ENCODE data around the gene NFIB.

Gene NFIB

GRCh38 chr9:14210428-14210827 is 103.5 kb downstream of the NFIB start:
- Histone ChIP-seq H3F3A (ENCODE audit: low read depth) (no peaks in the 10 kb centered on the region), H3K4me3 (ENCODE audit: low read length, poor library complexity, severe bottlenecking) (no peak overlapping the region), H3K9me3 (ENCODE audit: insufficient read depth, low read depth, low read length) (no peaks in the 10 kb centered on the region), H3K9ac (ENCODE audit: low read depth, low read length, poor library complexity, severe bottlenecking) (no peak overlapping the region), H3K4me1 (ENCODE audit: insufficient read depth, low read length, poor library complexity, severe bottlenecking) (peaks cover 18% of the 10 kb centered on the region), H3K27me3 (ENCODE audit: insufficient read depth, low read length, poor library complexity, severe bottlenecking) (no peaks in the 10 kb centered on the region), H4K20me1 (ENCODE audit: insufficient read depth, low read length, poor library complexity, severe bottlenecking) (no peaks in the 10 kb centered on the region), H3K4me2 (ENCODE audit: low read depth, low read length, poor library complexity, severe bottlenecking) (no peak overlapping the region), H3K9me2 (replicated peaks; ENCODE audit: low read depth, low read length) (no peaks in the 10 kb centered on the region), H3K36me3 (ENCODE audit: insufficient read depth, low read length) (no peaks in the 10 kb centered on the region), H2AFZ (ENCODE audit: low read length) (no peak overlapping the region), H3K79me2 (ENCODE audit: insufficient read depth, low read length) (no peaks in the 10 kb centered on the region)
- TF ChIP-seq EZH2phosphoT487 (IDR thresholded peaks at IDR 0.05; ENCODE audit: borderline replicate concordance): no peak
- no peak for TF ChIP-seq CTCF (conservative IDR thresholded peaks at IDR 0.05; ENCODE audit: low read length)

GRCh38 chr9:14209399-14210345 is 104.3 kb downstream of the NFIB start:
- Histone ChIP-seq H3K9ac (ENCODE audit: low read depth, low read length, poor library complexity, severe bottlenecking) (no peak overlapping the region), H3K4me3 (ENCODE audit: low read length, poor library complexity, severe bottlenecking) (no peak overlapping the region), H3K27me3 (ENCODE audit: insufficient read depth, low read length, poor library complexity, severe bottlenecking) (no peaks in the 10 kb centered on the region), H3K4me1 (ENCODE audit: insufficient read depth, low read length, poor library complexity, severe bottlenecking) (peaks cover 18% of the 10 kb centered on the region), H3K9me2 (replicated peaks; ENCODE audit: low read depth, low read length) (no peaks in the 10 kb centered on the region), H3K4me2 (ENCODE audit: low read depth, low read length, poor library complexity, severe bottlenecking) (no peak overlapping the region), H4K20me1 (ENCODE audit: insufficient read depth, low read length, poor library complexity, severe bottlenecking) (no peaks in the 10 kb centered on the region), H3F3A (ENCODE audit: low read depth) (no peaks in the 10 kb centered on the region), H3K79me2 (ENCODE audit: insufficient read depth, low read length) (no peaks in the 10 kb centered on the region), H3K9me3 (ENCODE audit: insufficient read depth, low read depth, low read length) (no peaks in the 10 kb centered on the region), H3K36me3 (ENCODE audit: insufficient read depth, low read length) (no peaks in the 10 kb centered on the region), H2AFZ (ENCODE audit: low read length) (no peak overlapping the region)
- TF ChIP-seq EZH2phosphoT487 (IDR thresholded peaks at IDR 0.05; ENCODE audit: borderline replicate concordance): no peak
- no peak for TF ChIP-seq CTCF (conservative IDR thresholded peaks at IDR 0.05; ENCODE audit: low read length)

- Histone ChIP-seq H3K36me3 (ENCODE audit: insufficient read depth, low read length) (no peaks in the 10 kb centered on the region), H3K27me3 (ENCODE audit: insufficient read depth, low read length, poor library complexity, severe bottlenecking) (no peaks in the 10 kb centered on the region), H3K9me3 (ENCODE audit: insufficient read depth, low read depth, low read length) (no peaks in the 10 kb centered on the region), H3K9ac (ENCODE audit: low read depth, low read length, poor library complexity, severe bottlenecking) (no peak overlapping the region), H3K4me1 (ENCODE audit: insufficient read depth, low read length, poor library complexity, severe bottlenecking) (peaks cover 18% of the 10 kb centered on the region), H4K20me1 (ENCODE audit: insufficient read depth, low read length, poor library complexity, severe bottlenecking) (no peaks in the 10 kb centered on the region), H3K79me2 (ENCODE audit: insufficient read depth, low read length) (no peaks in the 10 kb centered on the region), H2AFZ (ENCODE audit: low read length) (peak overlapping the region; percentile 39; the same call in 1 of the 2 replicates), H3K4me2 (ENCODE audit: low read depth, low read length, poor library complexity, severe bottlenecking) (peak overlapping the region; percentile 36), H3K9me2 (replicated peaks; ENCODE audit: low read depth, low read length) (no peaks in the 10 kb centered on the region), H3K4me3 (ENCODE audit: low read length, poor library complexity, severe bottlenecking) (peak overlapping the region; percentile 8), H3F3A (ENCODE audit: low read depth) (no peaks in the 10 kb centered on the region)
- TF ChIP-seq EZH2phosphoT487 (IDR thresholded peaks at IDR 0.05; ENCODE audit: borderline replicate concordance) (no peak), CTCF (conservative IDR thresholded peaks at IDR 0.05; ENCODE audit: low read length) (no peak)
Observed at GRCh38 chr9:14207352-14207995, 106.5 kb downstream of the NFIB start.
